Measurements from ENCODE around the gene CELA1. TPM values are rescaled to one million over a fixed set of nuclear protein-coding genes. Genes with fewer than 3 reads are reported as not detected.

Gene CELA1
- not detected in 2 replicates for total RNA-seq

DNA sequence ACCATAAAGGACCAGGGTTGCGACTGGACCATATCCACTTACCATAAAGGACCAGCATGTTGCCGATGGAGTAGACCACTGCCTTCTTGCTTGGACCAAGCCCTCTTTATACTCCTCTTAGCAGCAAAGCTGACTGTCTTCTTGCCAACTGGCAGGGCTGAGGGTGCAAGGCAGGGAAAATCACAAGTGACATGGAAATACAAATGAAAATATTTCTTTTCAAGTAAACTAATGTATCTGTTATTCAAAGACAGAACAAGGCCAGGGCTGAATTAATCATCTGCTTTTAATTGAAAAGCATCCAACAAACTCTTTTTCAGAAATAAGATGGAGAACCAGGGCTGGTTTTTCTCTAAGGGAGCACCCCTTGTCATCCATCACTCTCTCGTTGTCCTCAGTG, at the start of gene CELA1:
TSS of gene CELA1 (minus strand) at position 99 of the 400 bp plus-strand sequence. CDS start at position 58, 41 bp downstream.

DNA sequence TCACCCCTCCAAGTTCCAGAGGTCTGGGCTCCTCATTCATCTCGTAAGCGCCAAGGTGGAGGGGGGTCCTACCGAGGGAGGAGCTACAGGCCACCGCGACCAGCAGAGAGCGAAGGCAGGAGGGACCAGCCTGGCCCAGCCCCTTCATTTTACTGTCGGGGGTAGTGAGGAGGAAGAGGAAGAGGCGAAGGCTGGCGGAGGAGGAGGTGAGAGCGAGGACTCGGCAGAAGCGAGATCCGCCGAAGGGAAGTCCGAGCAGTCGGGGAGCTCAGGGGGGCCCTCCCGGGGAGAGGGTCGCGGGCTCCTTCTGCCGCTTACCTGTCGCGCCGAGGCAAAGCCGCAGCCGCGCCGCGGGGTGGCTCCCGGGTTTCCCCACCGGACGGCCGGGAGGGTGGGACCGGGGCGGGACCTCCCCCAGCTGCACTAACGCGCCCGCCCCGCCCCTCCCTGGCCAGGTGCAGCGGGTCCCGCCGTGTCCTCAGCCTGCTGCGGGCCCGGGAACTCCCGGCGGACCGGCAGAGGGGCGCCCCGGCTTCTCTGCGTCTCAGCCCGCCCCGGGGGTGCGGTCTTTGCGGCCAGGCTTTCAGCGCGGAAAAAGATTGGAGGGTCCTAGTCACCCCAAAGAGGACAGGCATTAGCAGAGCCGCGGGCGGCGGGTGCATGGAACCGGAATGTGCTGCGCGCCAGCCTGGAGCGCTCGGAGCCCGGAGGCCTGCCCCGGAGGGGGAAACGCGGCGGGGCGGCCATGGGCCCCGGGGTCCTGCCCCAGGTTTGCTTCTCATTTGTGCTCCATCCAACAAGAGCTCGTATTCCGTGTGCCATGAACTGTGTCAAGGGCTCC, 45.0 kb upstream of the CELA1 start, which contains the start of gene GALNT6:
TSS of gene GALNT6 (minus strand) at position 124 of the 841 bp plus-strand sequence. CDS start 11,625 bp downstream, outside the sequence.

DNA sequence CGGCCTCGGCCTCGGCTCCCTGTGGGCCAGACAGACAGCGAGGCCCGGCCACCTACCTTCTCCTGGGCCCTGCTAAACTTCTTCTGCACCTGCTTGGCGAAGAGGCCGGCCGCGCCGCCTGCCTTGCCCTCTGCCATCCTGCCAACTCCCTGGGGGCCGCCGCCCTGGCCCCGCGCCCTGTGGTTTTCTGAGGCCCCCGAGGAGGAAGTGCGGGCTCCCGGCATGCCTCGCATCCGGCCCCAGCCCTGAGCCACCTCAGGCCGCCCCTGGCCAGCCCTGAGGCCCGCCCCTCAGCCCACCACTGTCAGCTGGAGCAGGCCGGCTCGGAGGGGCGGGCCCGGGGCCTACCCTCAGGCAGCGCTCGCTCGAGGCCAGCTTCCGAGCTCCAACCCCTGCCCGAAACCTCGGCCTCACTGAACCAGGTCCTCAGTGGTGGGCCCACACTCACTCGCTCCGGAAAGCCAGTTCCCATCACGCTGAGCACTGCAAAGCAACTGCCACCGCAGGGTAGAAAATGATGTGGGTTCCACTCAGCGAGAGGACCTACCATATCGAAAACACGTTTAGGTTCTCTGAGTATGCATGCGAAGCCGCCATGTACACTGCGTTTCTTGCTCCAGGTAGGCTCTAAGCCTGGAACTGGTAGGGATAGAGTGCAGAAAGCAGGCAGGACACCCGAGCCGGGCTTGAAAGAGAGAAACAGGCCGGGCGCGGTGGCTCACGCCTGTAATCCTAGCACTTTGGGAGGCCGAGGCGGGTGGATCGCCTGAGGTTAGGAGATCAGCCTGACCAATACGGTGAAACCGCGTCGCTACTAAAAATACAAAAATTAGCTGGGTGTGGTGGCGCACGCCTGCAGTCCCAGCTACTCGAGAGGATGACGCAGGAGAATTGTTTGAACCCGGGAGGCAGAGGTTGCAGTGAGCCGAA, 22.2 kb downstream of the CELA1 start, which contains the start of gene BIN2:
TSS of gene BIN2 (minus strand) at position 209 of the 930 bp plus-strand sequence. CDS start at position 137, 72 bp downstream.

Other genes starting within 250 kb of the CELA1 start
- gene TFCP2, start 173.5 kb downstream of the CELA1 start, total RNA-seq, result 7.9 and 9.0 TPM in 2 replicates
- gene POU6F1, start 128.6 kb downstream of the CELA1 start, total RNA-seq, result 2.2 and 5.1 TPM in 2 replicates
- gene DAZAP2, start 107.9 kb downstream of the CELA1 start, total RNA-seq, result 157 and 197 TPM in 2 replicates
- gene SMAGP, start 76.3 kb downstream of the CELA1 start, total RNA-seq, result 7.9 and 14.5 TPM in 2 replicates
- gene BIN2, start 22.5 kb downstream of the CELA1 start, total RNA-seq, result under 0.01 TPM in 1 of 2 replicates, not detected in the other
- 210 and 402 TPM in 2 replicates for gene GALNT6, start 44.7 kb upstream of the CELA1 start, total RNA-seq
- 14.1 and 14.9 TPM in 2 replicates for gene SLC4A8, start 78.2 kb upstream of the CELA1 start, total RNA-seq
- gene SCN8A, start 244.6 kb upstream of the CELA1 start, total RNA-seq, result 0.11 and 0.39 TPM in 2 replicates